H9 (cell line): ENCODE measurements around the gene NRGN. TPM values are rescaled to one million over a fixed set of nuclear protein-coding genes. Genes with fewer than 3 reads are reported as not detected.

ENCODE experiments used
- DNase-seq: peaks from one replicate; pipeline ENCODE4 v3.0.0-alpha.2; 2017
- H2AFZ ChIP-seq: one replicate; pipeline ENCODE4 v1.6.1; 2013; ENCODE audit warnings: mild to moderate bottlenecking, low read length, control low read depth, moderate library complexity
- H2AK5ac ChIP-seq: 2 replicates; pipeline ENCODE4 v1.6.1; 2013; ENCODE audit warnings: low read length, control low read depth, mixed read lengths; ENCODE audit not compliant: insufficient read length
- H2BK120ac ChIP-seq: one replicate; pipeline ENCODE4 v1.6.1; 2013; ENCODE audit warnings: low read depth, mild to moderate bottlenecking, low read length, control low read depth, inconsistent platforms; ENCODE audit not compliant: poor library complexity, severe bottlenecking
- H2BK12ac ChIP-seq: 2 replicates; pipeline ENCODE4 v1.6.1; 2013; ENCODE audit warnings: low read length, control low read depth, mixed read lengths, low read depth; ENCODE audit not compliant: insufficient read length
- H2BK15ac ChIP-seq: 2 replicates; pipeline ENCODE4 v1.6.1; 2013; ENCODE audit warnings: low read depth, low read length, control low read depth
- H2BK20ac ChIP-seq: one replicate; pipeline ENCODE4 v1.6.1; 2013; ENCODE audit warnings: low read depth, mild to moderate bottlenecking, low read length, control low read depth, inconsistent platforms; ENCODE audit not compliant: poor library complexity, severe bottlenecking
- H2BK5ac ChIP-seq: 2 replicates; pipeline ENCODE4 v1.6.1; 2013; ENCODE audit warnings: low read length, control low read depth, mixed read lengths; ENCODE audit not compliant: insufficient read length
- H3K14ac ChIP-seq: 2 replicates; pipeline ENCODE4 v1.6.1; 2013; ENCODE audit warnings: low read length, control low read depth; ENCODE audit not compliant: insufficient read depth
- H3K18ac ChIP-seq: 2 replicates; pipeline ENCODE4 v1.6.1; 2013; ENCODE audit warnings: low read depth, mild to moderate bottlenecking, mixed read lengths, low read length, control low read depth; ENCODE audit not compliant: insufficient read length
- H3K23ac ChIP-seq: 2 replicates; pipeline ENCODE4 v1.6.1; 2013; ENCODE audit warnings: low read length, control low read depth, mixed read lengths, low read depth; ENCODE audit not compliant: insufficient read length
- H3K23me2 ChIP-seq: 2 replicates; pipeline ENCODE4 v1.6.1; 2013; ENCODE audit warnings: low read depth, mild to moderate bottlenecking, mixed read lengths, low read length, control low read depth; ENCODE audit not compliant: insufficient read length, poor library complexity, severe bottlenecking
- H3K27ac ChIP-seq: 2 replicates; pipeline ENCODE4 v1.5.1; 2013; ENCODE audit warnings: low read length, control low read depth, mixed read lengths, low read depth; ENCODE audit not compliant: insufficient read length
- H3K27me3 ChIP-seq: 2 replicates; pipeline ENCODE4 v1.6.1; 2013; ENCODE audit warnings: low read length, control low read depth, inconsistent platforms; ENCODE audit not compliant: insufficient read depth
- H3K4ac ChIP-seq: 2 replicates; pipeline ENCODE4 v1.6.1; 2013; ENCODE audit warnings: low read depth, mild to moderate bottlenecking, control low read depth, inconsistent platforms, low read length, moderate library complexity
- H3K4me1 ChIP-seq: 2 replicates; pipeline ENCODE4 v1.6.1; 2013; ENCODE audit warnings: low read length, control low read depth, inconsistent platforms; ENCODE audit not compliant: insufficient read depth
- H3K4me2 ChIP-seq: 2 replicates; pipeline ENCODE4 v1.6.1; 2013; ENCODE audit warnings: low read length, control low read depth, mixed read lengths; ENCODE audit not compliant: insufficient read length, insufficient read depth
- H3K56ac ChIP-seq: 2 replicates; pipeline ENCODE4 v1.6.1; 2013; ENCODE audit warnings: low read depth, mild to moderate bottlenecking, mixed read lengths, low read length, control low read depth; ENCODE audit not compliant: insufficient read length
- H3K79me1 ChIP-seq: 2 replicates; pipeline ENCODE4 v1.6.1; 2013; ENCODE audit warnings: low read depth, mild to moderate bottlenecking, moderate library complexity, low read length, control low read depth, inconsistent platforms; ENCODE audit not compliant: insufficient read depth, poor library complexity, severe bottlenecking
- H3K79me2 ChIP-seq: 2 replicates; pipeline ENCODE4 v1.6.1; 2013; ENCODE audit warnings: low read length, control low read depth, inconsistent platforms; ENCODE audit not compliant: insufficient read depth
- H3K9ac ChIP-seq: 2 replicates; pipeline ENCODE4 v1.6.1; 2013; ENCODE audit warnings: low read length, control low read depth, mixed read lengths; ENCODE audit not compliant: insufficient read length; ENCODE audit errors: extremely low read depth
- H3K9me3 ChIP-seq: one replicate; pipeline ENCODE4 v1.6.1; 2013; ENCODE audit warnings: low read depth, low read length, inconsistent platforms; ENCODE audit not compliant: control insufficient read depth
- H3T11ph ChIP-seq: one replicate; pipeline ENCODE4 v1.6.1; 2013; ENCODE audit warnings: mild to moderate bottlenecking, low read length, control low read depth, inconsistent platforms
- H4K20me1 ChIP-seq: one replicate; pipeline ENCODE4 v1.6.1; 2013; ENCODE audit not compliant: control insufficient read depth, insufficient read length, insufficient read depth
- H4K5ac ChIP-seq: 2 replicates; pipeline ENCODE4 v1.6.1; 2013; ENCODE audit warnings: low read depth, mild to moderate bottlenecking, mixed read lengths, low read length, control low read depth; ENCODE audit not compliant: insufficient read length
- H4K8ac ChIP-seq: replicated peaks from 2 replicates; pipeline ENCODE4 v1.6.1; 2013; ENCODE audit warnings: low read length, control low read depth, mixed read lengths, low read depth; ENCODE audit not compliant: insufficient read length
- H4K91ac ChIP-seq: 2 replicates; pipeline ENCODE4 v1.6.1; 2013; ENCODE audit warnings: low read depth, mild to moderate bottlenecking, moderate library complexity, mixed read lengths, low read length, control low read depth; ENCODE audit not compliant: insufficient read length
- H3K27ac Mint-ChIP-seq, 3 experiments: 2 replicates in 2 of 3; 3 replicates in 1 of 3; pipeline ENCODE4 v1.8.0; 2020 to 2021; ENCODE audit warnings: mixed read lengths in 3 of 3, mild to moderate bottlenecking in 1 of 3, moderate library complexity in 1 of 3
- H3K27me3 Mint-ChIP-seq: 2 replicates; pipeline ENCODE4 v1.8.0; 2021; ENCODE audit warnings: low read depth, mild to moderate bottlenecking, moderate library complexity, mixed read lengths
- H3K36me3 Mint-ChIP-seq, 3 experiments: 2 replicates in 2 of 3; 3 replicates in 1 of 3; pipeline ENCODE4 v1.8.0; 2020 to 2021; ENCODE audit warnings: low read depth in 3 of 3, mixed read lengths in 3 of 3; ENCODE audit not compliant: insufficient read depth in 1 of 3
- H3K4me1 Mint-ChIP-seq, 2 experiments: 2 replicates each; pipeline ENCODE4 v1.8.0; 2020; ENCODE audit warnings: mixed read lengths in 2 of 2
- H3K4me3 Mint-ChIP-seq, 2 experiments: 2 replicates in 1 of 2; 3 replicates in 1 of 2; pipeline ENCODE4 v1.8.0; 2020 to 2021; ENCODE audit warnings: mild to moderate bottlenecking in 2 of 2, mixed read lengths in 2 of 2, moderate library complexity in 1 of 2
- H3K9me3 Mint-ChIP-seq, 2 experiments: 2 replicates in 1 of 2; 3 replicates in 1 of 2; pipeline ENCODE4 v1.8.0; 2020; ENCODE audit warnings: mild to moderate bottlenecking in 2 of 2, mixed read lengths in 2 of 2, moderate library complexity in 1 of 2
- WGBS: extraction: QIAGEN DNeasy Blood & Tissue Kit; methylation state at CpG from one replicate; pipeline ENCODE4 v1.1.7; 2013; ENCODE audit warnings: missing lambda C conversion rate, low lambda C conversion rate, mixed read lengths; ENCODE audit not compliant: insufficient read length; ENCODE audit errors: extremely low coverage; 5-methylcytosine and 5-hydroxymethylcytosine counted together
- total RNA-seq: library from RNA; stranded (reverse); gene quantifications from 2 replicates; pipeline ENCODE4 v1.2.1, GENCODE V29; 2021
- TF ChIP-seq, protein P1 (sequence below): fragments of 200-600 bp; sonication (generic); conservative IDR thresholded peaks from 3 replicates; pipeline ENCODE4 v1.8.0; 2021; ENCODE audit warnings: antibody characterized with exemption, mild to moderate bottlenecking

The NRGN gene
- total RNA-seq, 1 experiment from 2014 or later: 6.4 TPM

DNA sequence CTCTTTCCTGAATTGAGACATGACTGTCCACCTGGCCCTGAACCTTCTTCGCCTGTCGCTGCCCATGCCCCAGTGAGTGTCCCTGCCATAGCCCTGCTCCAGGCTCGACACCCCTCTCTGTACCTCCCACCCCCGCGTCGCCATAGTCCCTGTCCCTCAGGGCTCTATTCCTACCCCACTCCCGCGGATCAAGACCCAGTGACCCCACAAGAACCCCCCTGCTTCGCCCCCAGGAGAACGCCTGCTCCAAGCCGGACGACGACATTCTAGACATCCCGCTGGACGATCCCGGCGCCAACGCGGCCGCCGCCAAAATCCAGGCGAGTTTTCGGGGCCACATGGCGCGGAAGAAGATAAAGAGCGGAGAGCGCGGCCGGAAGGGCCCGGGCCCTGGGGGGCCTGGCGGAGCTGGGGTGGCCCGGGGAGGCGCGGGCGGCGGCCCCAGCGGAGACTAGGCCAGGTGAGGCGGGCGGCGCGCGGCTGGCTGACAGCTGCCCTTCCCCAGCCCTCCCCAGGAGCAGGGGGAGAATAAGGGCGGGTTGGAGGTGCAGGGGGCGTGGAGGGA is 5.6 kb downstream of the NRGN start:
- H3K9me3 Mint-ChIP-seq: peaks cover 3 to 7% of the 10 kb centered on the region in 2 experiments; a peak in 2 of 5 replicates

More for the DNA sequence above, 5.6 kb downstream of the NRGN start:
- Histone ChIP-seq H3K23ac (no peak overlapping the region), H3K9ac (no peak overlapping the region), H2BK15ac (no peak overlapping the region), H3K79me1 (no peaks in the 10 kb centered on the region), H2BK120ac (no peak overlapping the region), H2BK20ac (no peak overlapping the region), H3K18ac (no peak overlapping the region), H2BK12ac (no peak overlapping the region), H3K4ac (no peak overlapping the region), H3K56ac (no peak overlapping the region), H4K91ac (no peak overlapping the region), H2BK5ac (no peak overlapping the region), H3K23me2 (peaks cover 19% of the 10 kb centered on the region), H3K9me3 (no peaks in the 10 kb centered on the region), H3K79me2 (no peaks in the 10 kb centered on the region), H3K27ac (no peak overlapping the region), H3K4me2 (peak overlapping the region; percentile 51), H4K5ac (no peak overlapping the region), H3K14ac (no peak overlapping the region), H4K8ac (no peak overlapping the region), H2AK5ac (no peak overlapping the region), H3T11ph (no peak overlapping the region), H3K4me1 (no peaks in the 10 kb centered on the region), H3K27me3 (peaks cover 90% of the 10 kb centered on the region), H2AFZ (no peak overlapping the region), H4K20me1 (no peaks in the 10 kb centered on the region)
- WGBS: no CpG with 5 or more reads among the region's 44 CpGs
- Mint-ChIP-seq H3K27me3 (peaks cover 98% of the 10 kb centered on the region), H3K36me3 (no peaks in the 10 kb centered on the region; a peak in 2 of 7 replicates), H3K27ac (no peak overlapping the region), H3K4me1 (peaks cover 26 to 33% of the 10 kb centered on the region in 2 experiments), H3K4me3 (peak overlapping the region; percentile 79 to 92)
- TF ChIP-seq, protein P1, sequence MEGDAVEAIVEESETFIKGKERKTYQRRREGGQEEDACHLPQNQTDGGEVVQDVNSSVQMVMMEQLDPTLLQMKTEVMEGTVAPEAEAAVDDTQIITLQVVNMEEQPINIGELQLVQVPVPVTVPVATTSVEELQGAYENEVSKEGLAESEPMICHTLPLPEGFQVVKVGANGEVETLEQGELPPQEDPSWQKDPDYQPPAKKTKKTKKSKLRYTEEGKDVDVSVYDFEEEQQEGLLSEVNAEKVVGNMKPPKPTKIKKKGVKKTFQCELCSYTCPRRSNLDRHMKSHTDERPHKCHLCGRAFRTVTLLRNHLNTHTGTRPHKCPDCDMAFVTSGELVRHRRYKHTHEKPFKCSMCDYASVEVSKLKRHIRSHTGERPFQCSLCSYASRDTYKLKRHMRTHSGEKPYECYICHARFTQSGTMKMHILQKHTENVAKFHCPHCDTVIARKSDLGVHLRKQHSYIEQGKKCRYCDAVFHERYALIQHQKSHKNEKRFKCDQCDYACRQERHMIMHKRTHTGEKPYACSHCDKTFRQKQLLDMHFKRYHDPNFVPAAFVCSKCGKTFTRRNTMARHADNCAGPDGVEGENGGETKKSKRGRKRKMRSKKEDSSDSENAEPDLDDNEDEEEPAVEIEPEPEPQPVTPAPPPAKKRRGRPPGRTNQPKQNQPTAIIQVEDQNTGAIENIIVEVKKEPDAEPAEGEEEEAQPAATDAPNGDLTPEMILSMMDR: no peak
- peak; percentile 30 for DNase-seq
